GM12878 (cell line): ENCODE data around the gene TSEN54. TPM values are rescaled to one million over a fixed set of nuclear protein-coding genes. Genes with fewer than 3 reads are reported as not detected.

Experiments
- ATAC-seq: fragments of 200-7000 bp; cut with Tn5 transposase; 3 replicates; pipeline ENCODE4 v1.9.1; 2020; ENCODE audit warnings: mild to moderate bottlenecking, moderate library complexity
- BruUV-seq: library from RNA; stranded (reverse); fragments of 400-500 nt; replicated peaks from 2 replicates; lab custom pipeline; 2021; lab: Mats Ljungman, UMichigan
- CTCF ChIA-PET: fragments of 300-600 bp; sonication (Branson Sonifier 250); formaldehyde crosslinking; extraction: SDS; loops from one replicate; lab custom pipeline; 2021; ENCODE audit warnings: inconsistent platforms; lab: Yijun Ruan, JAX
- POLR2A ChIA-PET: fragments of 350-600 bp; formaldehyde crosslinking; extraction: SDS; loops from one replicate; lab custom pipeline; 2021; ENCODE audit warnings: inconsistent platforms; lab: Charles Lee
- RAD21 ChIA-PET: fragments of 300-600 bp; sonication (Branson Sonifier 250); formaldehyde crosslinking; loops from one replicate; lab custom pipeline; 2023; ENCODE audit warnings: antibody characterized with exemption; ENCODE audit not compliant: unreplicated experiment; lab: Charles Lee
- SMC1A ChIA-PET: fragments of 300-600 bp; sonication (Branson Sonifier 250); formaldehyde crosslinking; loops from one replicate; lab custom pipeline; 2023; ENCODE audit not compliant: unreplicated experiment, uncharacterized antibody; lab: Charles Lee
- DNase-seq: peaks from one replicate; pipeline ENCODE4 v3.0.0-alpha.2; 2011; ENCODE audit warnings: low read depth, low spot score
- FAIRE-seq: peaks from 3 replicates; lab custom pipeline; 2011; peaks lifted over from hg19 to GRCh38; lab: Jason Lieb, UNC
- H2AFZ ChIP-seq: 2 replicates; pipeline ENCODE4 v1.6.0; 2011; ENCODE audit warnings: low read depth, low read length, control low read depth; ENCODE audit not compliant: control insufficient read depth
- H3K27ac ChIP-seq: 2 replicates; pipeline ENCODE4 v1.5.1; 2011; ENCODE audit warnings: control low read depth; ENCODE audit not compliant: control insufficient read depth, insufficient read depth
- H3K27me3 ChIP-seq, 2 experiments: replicated peaks in 1 of 2; 2 replicates each; pipeline versions ENCODE4 v1.6.0 to v1.6.1; 2011; ENCODE audit warnings: low read length in 1 of 2; ENCODE audit not compliant: control insufficient read depth in 2 of 2, insufficient read depth in 2 of 2
- H3K36me3 ChIP-seq, 2 experiments: 2 replicates each; pipeline ENCODE4 v1.5.1; 2011; ENCODE audit warnings: low read length in 1 of 2; ENCODE audit not compliant: control insufficient read depth in 2 of 2, insufficient read depth in 2 of 2
- H3K4me1 ChIP-seq: 2 replicates; pipeline ENCODE4 v1.6.1; 2011; ENCODE audit warnings: mild to moderate bottlenecking, low read length, moderate library complexity, mixed read lengths; ENCODE audit not compliant: control insufficient read depth, insufficient read depth
- H3K4me2 ChIP-seq: 2 replicates; pipeline ENCODE4 v1.6.0; 2011; ENCODE audit warnings: control low read depth; ENCODE audit not compliant: control insufficient read depth, insufficient read depth
- H3K4me3 ChIP-seq: fragments of 200-600 bp; sonication (generic); 2 replicates; pipeline ENCODE4 v1.5.1; 2016
- H3K79me2 ChIP-seq: 2 replicates; pipeline ENCODE4 v1.6.0; 2011; ENCODE audit warnings: low read length; ENCODE audit not compliant: control insufficient read depth, insufficient read depth
- H3K9ac ChIP-seq: 2 replicates; pipeline ENCODE4 v1.8.0; 2011; ENCODE audit warnings: low read length, control low read depth, mixed read lengths; ENCODE audit not compliant: control insufficient read depth, insufficient read depth
- H3K9me3 ChIP-seq: replicated peaks from 3 replicates; pipeline ENCODE4 v1.5.1; 2011; ENCODE audit warnings: mild to moderate bottlenecking, low read length; ENCODE audit not compliant: control insufficient read depth, insufficient read depth
- H4K20me1 ChIP-seq: 2 replicates; pipeline ENCODE4 v1.6.0; 2011; ENCODE audit not compliant: control insufficient read depth, insufficient read depth
- BCLAF1 ChIP-seq: fragments of 450-650 bp; IDR thresholded peaks from 2 replicates; pipeline ENCODE4 v1.6.1; 2017; ENCODE audit warnings: antibody characterized with exemption, mild to moderate bottlenecking, moderate library complexity
- CHD2 ChIP-seq: IDR thresholded peaks from 2 replicates; pipeline ENCODE4 v1.6.1; 2011; ENCODE audit warnings: low read depth, low read length, improper control_type of control experiment, borderline replicate concordance
- FOXM1 ChIP-seq: IDR thresholded peaks from 2 replicates; pipeline ENCODE4 v1.6.1; 2012; ENCODE audit warnings: low read depth, mild to moderate bottlenecking, inconsistent platforms, low read length, moderate library complexity
- HSF1 ChIP-seq: fragments of 150-350 bp; IDR thresholded peaks from 2 replicates; pipeline ENCODE4 v1.6.1; 2014; ENCODE audit warnings: mild to moderate bottlenecking, low read depth, low read length
- MEF2A ChIP-seq: IDR thresholded peaks from 2 replicates; pipeline ENCODE4 v1.6.1; 2011; ENCODE audit warnings: low read depth, mild to moderate bottlenecking, low read length, moderate library complexity; ENCODE audit not compliant: insufficient read depth
- NFIC ChIP-seq: IDR thresholded peaks from 2 replicates; pipeline ENCODE4 v1.6.1; 2012; ENCODE audit warnings: low read depth, mild to moderate bottlenecking, inconsistent platforms, low read length, moderate library complexity
- PBX3 ChIP-seq: IDR thresholded peaks from 2 replicates; pipeline ENCODE4 v1.6.1; 2011; ENCODE audit warnings: mild to moderate bottlenecking, low read depth, low read length, moderate library complexity; ENCODE audit not compliant: insufficient replicate concordance
- PRDM15 ChIP-seq: fragments of 450-650 bp; formaldehyde crosslinking; IDR thresholded peaks from 2 replicates; pipeline ENCODE4 v1.4.0; 2020; ENCODE audit warnings: mild to moderate bottlenecking, moderate library complexity
- RB1 ChIP-seq: fragments of 450-650 bp; formaldehyde crosslinking; IDR thresholded peaks from 2 replicates; pipeline ENCODE4 v1.6.1; 2017; ENCODE audit warnings: mild to moderate bottlenecking, borderline replicate concordance
- RUNX3 ChIP-seq: IDR thresholded peaks from 2 replicates; pipeline ENCODE4 v1.6.1; 2012; ENCODE audit warnings: low read length, inconsistent platforms
- TAF1 ChIP-seq: IDR thresholded peaks from 2 replicates; pipeline ENCODE4 v1.6.1; 2011; ENCODE audit warnings: mild to moderate bottlenecking, low read depth, low read length, borderline replicate concordance
- USF2 ChIP-seq: IDR thresholded peaks from 2 replicates; pipeline ENCODE4 v1.6.1; 2011; ENCODE audit warnings: low read depth, low read length, improper control_type of control experiment, borderline replicate concordance
- WGBS: methylation state at CpG from one replicate; pipeline ENCODE4 v1.1.6; 2016; ENCODE audit warnings: low lambda C conversion rate; ENCODE audit not compliant: insufficient replicate concordance, insufficient coverage; ENCODE audit errors: missing lambda C conversion rate; 5-methylcytosine and 5-hydroxymethylcytosine counted together
- in situ Hi-C: fragments of 300-500 bp; cut with MboI; formaldehyde crosslinking; loops from 9 replicates; pipeline ENCODE4 v1.14.3; 2018; ENCODE audit warnings: mixed read lengths
- intact Hi-C: fragments of 100-400 bp; cut with micrococcal nuclease; formaldehyde crosslinking; loops from one replicate; pipeline ENCODE4 v1.14.2; 2022; ENCODE audit not compliant: unreplicated experiment
- polyA plus RNA-seq, 11 experiments: library from polyadenylated mRNA; depleted of rRNA in 4 of 11; unstranded in 6 of 11; stranded (reverse) in 5 of 11; fragments of >200 nt; fragmentation: Nextera tagmentation in 4 of 11; fragmentation: Illumina TruSeq in 1 of 11; extraction: Ambion mirVana in 4 of 11; extraction: Trizol in 1 of 11; gene quantifications; 1 replicate in 1 of 11; 2 replicates in 10 of 11; pipeline versions ENCODE4 v1.2.1 to v1.2.3, GENCODE V29; 2011 to 2016; ENCODE audit warnings: inconsistent platforms in 2 of 11, missing spikeins in 2 of 11, low read depth in 1 of 11
- total RNA-seq, 4 experiments: library from RNA; depleted of rRNA in 3 of 4; stranded (reverse); fragments of >200 nt in 3 of 4; fragmentation: Illumina TruSeq in 1 of 4; extraction: Trizol in 1 of 4; gene quantifications; 2 replicates each; pipeline versions ENCODE4 v1.2.1 to v1.2.3, GENCODE V29; 2013 to 2021

Gene TSEN54
- total and polyA plus RNA-seq, 10 of the 15 experiments (the other 5 are each of a cell fraction or from before 2014, with no cell fraction given): 7.1 to 48.0 (median 41.1) TPM

GRCh38 chr17:75572713-75573539, 56.6 kb downstream of the TSEN54 start:
- POLR2A ChIA-PET: no interaction called here
- Histone ChIP-seq H3K79me2 (no peaks in the 10 kb centered on the region), H3K9ac (no peak overlapping the region), H3K4me2 (no peak overlapping the region), H4K20me1 (no peaks in the 10 kb centered on the region), H3K36me3 (no peaks in the 10 kb centered on the region), H3K27me3 (no peaks in the 10 kb centered on the region), H3K4me3 (no peak overlapping the region), H3K27ac (no peak overlapping the region), H3K9me3 (no peaks in the 10 kb centered on the region), H3K4me1 (peaks cover 12% of the 10 kb centered on the region), H2AFZ (no peak overlapping the region)
- intact Hi-C loops: no loop called here
- CTCF ChIA-PET: no interaction called here
- FAIRE-seq (no peak), ATAC-seq (no peak), DNase-seq (no peak)
- RAD21 ChIA-PET: no interaction called here
- in situ Hi-C loops: no loop called here
- SMC1A ChIA-PET: no interaction called here
- 91% methylated on average over 39 of the region's 39 CpGs for WGBS
- BruUV-seq: no TSS peak
- TF ChIP-seq FOXM1: no peak
- no peak for TF ChIP-seq PRDM15 (CRISPR knock-in tag)
- no peak for TF ChIP-seq RUNX3
- no peak for TF ChIP-seq CHD2
- TF ChIP-seq HSF1: no peak
- no peak for TF ChIP-seq TAF1
- no peak for TF ChIP-seq RB1
- TF ChIP-seq MEF2A: no peak
- TF ChIP-seq NFIC: no peak
- no peak for TF ChIP-seq PBX3
- TF ChIP-seq USF2: no peak
- TF ChIP-seq BCLAF1: no peak
